ENCODE results near the gene DCAF10.

GRCh38 chr9:37906312-37907239 is 106.0 kb downstream of the DCAF10 start:
- TF ChIP-seq CTCF (IDR thresholded peaks at IDR 0.05) (no peak), POLR2A (IDR thresholded peaks at IDR 0.05) (no peak)
